HG02870 (cell line): ENCODE data around the gene ZFYVE19.
A peak's percentile ranks its signal among the peaks of the same experiment; 100 is the strongest.
"Not testable (repeated sequence)": the region's sequence is repeated elsewhere in the genome, so short reads cannot be mapped to it uniquely, and the experiment has no call there.

Experiments used
- ATAC-seq: cut with Tn5 transposase; IDR thresholded peaks from one replicate; pipeline ENCODE4 v1.9.1; 2021; ENCODE audit warnings: mild to moderate bottlenecking, moderate library complexity; ENCODE audit not compliant: unreplicated experiment

The ZFYVE19 gene

DNA sequence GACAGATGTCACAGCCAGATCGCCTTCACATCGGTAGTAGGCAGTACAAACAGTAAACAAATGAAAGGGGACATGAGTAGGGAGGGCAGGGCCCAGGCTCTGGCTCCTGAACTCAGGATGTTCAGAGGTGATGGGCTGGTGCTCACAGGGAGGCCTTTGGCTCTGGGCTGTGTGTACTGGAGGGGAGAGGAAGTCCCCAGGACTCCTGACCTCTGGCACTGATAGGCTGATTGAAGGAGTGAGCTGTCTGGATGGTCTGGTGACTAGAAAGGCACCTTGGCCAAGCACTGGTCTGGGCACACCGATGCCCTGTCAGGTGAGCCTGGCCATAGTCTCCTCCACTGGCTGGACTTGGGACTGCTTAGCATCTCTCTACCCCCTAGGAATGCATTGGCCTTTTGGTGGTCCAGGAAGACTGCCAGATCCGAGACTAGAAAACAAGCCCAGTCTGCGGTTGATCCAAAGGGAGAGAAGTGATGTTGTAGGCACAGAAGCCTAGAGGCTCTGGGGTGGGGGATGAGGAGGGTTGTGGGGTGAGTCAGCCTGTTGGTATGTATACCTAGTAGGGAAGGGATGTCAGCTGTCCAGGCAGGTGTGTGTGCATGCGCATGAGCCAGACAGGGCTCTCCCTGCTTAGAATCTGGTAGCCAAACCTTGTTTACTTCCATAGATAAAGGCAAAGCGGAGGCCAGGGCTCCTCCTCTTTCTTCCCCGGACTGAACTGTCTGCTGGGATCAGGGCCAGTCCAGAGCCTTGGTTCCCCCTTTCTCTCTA is 38.8 kb downstream of the ZFYVE19 start:
- no peak for ATAC-seq

DNA sequence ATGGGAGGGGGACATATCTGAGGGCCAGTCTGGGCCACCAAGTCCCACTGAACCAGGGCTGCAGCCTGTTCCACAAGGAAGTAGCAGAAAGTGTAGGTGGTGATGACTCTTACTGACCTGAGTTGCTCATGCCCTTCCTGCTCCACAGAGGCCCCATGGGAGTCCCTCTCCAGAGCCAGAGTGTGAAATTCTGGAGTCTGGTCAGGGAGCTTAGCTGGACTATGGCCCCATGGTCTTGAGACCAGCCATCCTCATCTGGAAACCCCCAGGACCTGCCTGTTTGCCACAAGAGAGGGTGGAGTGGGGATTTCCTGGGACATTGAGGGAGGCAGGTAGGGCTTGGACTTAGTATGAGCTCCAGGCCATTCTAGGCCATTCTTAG is 39.9 kb downstream of the ZFYVE19 start:
- ATAC-seq = no peak

DNA sequence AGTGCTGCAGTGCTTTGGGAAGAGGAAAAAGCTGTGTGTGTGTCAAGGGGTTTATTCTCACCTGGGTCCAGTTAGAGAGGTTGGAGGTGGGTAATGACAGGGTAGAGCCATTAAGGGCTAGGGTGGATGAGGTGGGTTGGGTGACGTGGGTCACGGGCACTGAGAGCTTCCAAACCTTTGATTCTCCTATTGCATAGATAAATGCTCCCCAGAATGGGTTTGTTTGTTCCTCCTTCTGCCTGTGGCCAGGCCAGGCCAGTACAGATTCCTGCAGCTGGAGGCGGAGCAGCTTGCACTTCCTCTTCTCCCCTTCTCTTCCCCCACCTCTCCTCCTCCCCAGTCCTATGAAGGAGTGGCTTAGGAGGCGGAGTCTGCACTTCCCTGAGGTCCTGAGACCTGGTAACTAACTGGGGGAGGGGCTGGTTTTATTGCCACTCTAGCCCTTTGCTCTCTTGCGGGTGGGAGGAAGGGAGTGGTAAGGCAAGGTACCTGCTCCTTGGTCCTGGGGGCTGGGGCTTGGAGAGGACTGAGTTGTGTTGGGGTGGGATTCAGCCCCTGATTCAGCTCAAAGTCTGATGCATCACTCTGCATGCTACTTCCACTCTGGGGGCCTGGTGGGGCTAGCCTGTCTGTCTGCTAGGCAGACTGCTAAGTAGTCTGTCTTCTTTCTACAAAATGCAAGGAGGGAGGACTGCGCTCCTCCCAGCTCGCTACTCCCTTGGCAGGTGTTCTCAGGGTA is 40.5 kb downstream of the ZFYVE19 start:
- ATAC-seq = peak; percentile 61

DNA sequence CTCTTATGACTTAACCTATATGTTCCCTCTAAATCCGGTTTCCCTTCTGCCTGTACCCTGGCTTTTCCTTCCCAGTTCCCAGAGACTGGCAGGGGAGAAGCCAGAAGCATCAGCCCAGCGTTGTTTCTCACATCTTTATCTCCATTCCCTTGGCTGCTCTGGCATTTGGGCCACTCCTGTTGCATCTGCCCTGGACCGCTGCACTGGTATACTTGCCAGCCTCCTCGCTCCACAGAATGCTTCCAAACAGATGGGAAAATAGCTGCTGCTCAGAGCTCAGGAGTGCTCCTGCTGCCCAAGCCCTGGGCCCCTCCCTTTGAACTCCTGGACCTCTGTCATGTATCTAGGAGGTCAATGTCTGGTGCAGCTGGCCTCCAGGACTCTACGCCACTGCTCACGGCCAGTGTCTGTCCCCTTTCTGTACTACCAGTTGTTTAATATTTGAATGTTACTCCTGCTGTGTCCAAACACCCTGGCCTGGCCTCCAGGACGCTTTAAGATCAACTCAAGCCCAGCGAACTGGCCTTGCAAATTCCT is 43.8 kb downstream of the ZFYVE19 start:
- ATAC-seq = no peak

DNA sequence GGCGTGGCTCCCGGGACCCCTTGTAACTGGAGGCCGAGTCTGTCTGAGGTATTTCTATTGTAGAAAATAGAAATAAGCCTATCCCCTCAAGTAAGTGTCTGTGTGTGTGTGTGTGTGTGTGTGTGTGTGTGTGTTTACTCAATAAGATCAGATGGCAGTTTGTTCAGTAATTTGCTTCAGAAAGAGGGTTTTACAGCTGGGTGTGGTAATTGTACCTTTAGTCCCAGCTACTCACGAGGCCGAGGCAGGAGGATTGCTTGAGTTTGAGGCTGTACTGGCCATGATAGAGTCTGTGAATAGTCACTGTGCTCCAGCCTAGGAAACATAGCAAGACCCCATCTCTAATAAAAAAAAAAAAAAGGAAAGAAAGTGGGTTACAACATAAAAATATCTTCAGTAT is 45.6 kb downstream of the ZFYVE19 start:
- no peak for ATAC-seq

DNA sequence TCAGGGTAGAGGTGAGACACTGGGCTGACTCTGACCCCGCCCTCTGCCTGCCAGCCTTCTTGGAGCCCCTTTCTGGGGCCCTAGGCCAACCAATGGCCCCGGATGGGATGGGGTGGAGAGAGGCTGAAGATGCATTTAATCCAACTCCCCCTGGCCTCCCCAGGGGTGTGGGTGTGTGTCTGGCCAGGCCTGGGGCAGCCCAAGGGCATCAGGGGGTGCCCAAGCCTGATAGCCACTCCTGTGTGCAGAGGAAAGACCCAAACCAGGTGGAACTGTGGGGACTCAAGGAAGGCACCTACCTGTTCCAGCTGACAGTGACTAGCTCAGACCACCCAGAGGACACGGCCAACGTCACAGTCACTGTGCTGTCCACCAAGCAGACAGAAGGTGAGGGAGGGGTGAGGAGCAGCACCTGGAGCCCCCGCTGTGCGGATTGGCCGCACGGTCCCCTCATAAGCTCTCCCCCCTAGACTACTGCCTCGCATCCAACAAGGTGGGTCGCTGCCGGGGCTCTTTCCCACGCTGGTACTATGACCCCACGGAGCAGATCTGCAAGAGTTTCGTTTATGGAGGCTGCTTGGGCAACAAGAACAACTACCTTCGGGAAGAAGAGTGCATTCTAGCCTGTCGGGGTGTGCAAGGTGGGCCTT is 46.5 kb downstream of the ZFYVE19 start:
- no peak for ATAC-seq

DNA sequence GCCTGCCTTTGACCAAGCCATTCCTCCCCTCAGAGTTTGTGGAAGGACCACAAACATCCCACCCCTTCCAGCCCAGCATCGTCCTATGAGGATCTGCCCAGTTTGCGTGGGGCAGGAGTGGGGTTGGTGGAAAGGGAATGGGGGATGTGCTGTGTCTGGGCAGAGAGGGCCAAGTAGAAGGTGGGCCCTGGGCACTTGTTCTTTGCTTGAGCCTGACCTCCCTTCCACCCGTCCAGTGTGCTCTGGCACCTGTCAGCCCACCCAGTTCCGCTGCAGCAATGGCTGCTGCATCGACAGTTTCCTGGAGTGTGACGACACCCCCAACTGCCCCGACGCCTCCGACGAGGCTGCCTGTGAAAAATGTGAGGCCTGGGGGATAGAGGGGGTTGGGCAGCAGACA is 47.3 kb downstream of the ZFYVE19 start:
- no peak for ATAC-seq

DNA sequence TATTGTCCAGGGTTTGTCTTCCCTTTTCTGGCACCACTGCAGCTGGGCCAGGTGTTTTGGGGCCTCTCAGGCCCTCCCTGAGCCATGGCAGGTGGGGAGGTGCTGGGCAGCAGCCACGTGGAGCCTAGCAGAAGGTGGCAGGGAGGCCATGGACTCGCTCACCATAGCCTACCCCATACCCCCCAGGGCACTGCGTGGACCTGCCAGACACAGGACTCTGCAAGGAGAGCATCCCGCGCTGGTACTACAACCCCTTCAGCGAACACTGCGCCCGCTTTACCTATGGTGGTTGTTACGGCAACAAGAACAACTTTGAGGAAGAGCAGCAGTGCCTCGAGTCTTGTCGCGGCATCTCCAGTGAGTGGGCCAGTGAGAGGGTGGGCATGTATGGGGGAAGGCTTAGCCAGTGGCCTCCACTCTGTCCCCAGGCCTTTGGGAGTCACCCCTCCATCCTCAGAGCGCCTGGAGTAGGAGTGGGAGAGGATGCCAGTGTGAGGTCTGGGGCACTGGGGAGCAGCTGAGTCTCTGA is 48.9 kb downstream of the ZFYVE19 start:
- ATAC-seq = no peak

DNA sequence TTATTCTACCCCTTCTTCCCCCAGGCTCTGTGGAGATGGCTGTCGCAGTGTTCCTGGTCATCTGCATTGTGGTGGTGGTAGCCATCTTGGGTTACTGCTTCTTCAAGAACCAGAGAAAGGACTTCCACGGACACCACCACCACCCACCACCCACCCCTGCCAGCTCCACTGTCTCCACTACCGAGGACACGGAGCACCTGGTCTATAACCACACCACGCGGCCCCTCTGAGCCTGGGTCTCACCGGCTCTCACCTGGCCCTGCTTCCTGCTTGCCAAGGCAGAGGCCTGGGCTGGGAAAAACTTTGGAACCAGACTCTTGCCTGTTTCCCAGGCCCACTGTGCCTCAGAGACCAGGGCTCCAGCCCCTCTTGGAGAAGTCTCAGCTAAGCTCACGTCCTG is 49.9 kb downstream of the ZFYVE19 start:
- ATAC-seq = no peak

DNA sequence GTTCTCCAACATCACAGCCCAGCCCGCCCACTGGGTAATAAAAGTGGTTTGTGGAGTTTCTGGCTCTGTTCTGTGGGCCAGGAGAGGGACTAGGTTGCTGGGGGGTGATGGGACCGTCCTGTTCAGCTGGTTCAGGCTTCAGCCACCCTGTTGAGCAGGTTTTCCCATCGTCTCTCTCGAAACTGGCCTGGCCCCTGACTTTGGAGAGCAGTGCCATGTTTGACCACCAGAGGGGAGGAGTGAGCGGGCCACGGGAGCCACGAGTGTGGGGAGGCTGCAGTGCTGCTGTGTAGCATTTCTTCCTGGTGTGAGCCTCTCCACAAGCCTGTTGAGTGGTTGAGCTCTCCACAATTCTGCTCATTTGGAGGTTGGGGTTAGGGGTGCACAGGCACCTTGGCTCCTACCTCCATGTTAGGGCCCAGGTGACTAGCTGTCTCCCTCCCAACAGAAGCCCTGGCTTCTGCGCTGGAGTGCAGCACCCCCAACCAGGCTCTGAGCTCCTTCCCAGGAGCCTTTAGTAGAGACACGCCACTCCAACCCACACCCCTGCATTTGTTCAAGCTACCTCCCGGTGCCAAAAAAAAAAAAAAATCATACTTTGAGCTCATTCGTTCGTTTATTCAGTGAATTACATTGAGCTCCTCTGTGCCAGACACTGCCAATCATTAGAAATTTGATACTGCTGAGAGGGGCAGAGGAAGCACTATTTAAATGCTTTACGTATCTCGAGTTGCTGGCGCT is 50.9 kb downstream of the ZFYVE19 start:
- ATAC-seq = no peak

DNA sequence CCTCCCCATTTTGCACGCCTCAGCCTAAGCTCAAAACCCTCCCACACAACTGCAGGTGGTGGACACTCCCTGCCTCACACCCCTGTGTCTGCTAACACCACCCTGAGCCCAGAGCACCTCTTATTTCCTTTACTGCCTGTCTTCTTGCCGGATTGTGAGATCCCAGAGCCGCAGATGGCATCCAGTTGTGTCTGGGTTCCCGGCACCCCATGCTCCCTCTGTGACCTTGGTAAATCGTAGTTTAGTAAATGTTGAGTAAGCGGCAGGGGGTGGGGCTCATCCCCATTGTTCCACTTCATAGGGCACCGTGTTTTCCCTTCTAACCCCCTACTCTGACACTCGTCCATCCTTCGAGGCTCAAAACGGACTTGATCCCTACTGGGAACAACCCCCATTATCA is 51.8 kb downstream of the ZFYVE19 start:
- no peak for ATAC-seq

DNA sequence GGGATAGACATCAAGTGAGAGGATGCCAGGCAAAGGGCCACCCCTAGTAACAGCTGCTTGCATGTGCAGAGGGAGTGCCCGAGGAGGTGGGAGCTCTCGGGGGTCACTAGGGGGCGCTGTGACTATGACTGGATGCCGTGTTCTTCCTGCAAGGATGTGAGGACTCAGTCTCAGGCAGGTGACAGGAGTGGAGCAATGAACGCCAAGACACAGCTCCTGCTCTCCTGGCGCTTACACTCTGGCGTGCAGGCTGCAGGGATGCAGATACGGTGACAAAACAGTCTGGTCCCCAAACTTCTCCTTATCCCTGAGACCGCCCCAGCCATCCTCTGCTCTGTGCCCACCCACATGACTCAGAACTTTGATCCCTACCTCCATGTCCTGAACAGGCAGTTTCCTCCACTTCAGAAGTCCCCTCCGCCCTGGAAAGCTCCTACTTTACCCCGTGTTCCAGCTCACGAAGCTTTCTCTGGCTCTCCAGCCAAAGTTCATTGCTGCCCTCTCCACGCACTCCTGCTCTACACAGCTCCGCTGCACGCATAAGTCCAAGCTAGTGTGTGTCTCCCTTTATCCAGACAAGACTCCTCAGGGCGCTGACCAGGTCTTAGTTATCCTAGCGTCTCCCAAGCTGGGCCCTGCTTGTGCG is 52.4 kb downstream of the ZFYVE19 start:
- ATAC-seq = no peak

DNA sequence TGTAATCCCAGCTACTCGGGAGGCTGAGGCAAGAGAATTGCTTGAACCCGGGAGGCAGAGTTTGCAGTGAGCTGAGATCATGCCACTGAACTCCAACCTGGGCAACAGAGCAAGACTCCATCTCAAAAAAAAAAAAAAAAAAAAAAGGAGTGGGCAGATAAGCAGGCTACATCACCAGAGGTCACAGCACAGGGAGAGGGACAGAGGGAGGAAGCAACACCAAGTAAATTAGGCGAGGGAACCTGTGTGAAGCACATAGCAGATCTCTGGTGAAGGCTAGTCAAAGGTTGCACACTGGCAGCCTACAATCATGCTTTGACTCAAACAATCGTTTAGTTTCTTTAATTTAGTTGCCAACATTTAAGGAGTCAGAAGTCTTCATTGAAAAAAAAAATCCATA is 54.3 kb downstream of the ZFYVE19 start:
- not testable (repeated sequence) for ATAC-seq

DNA sequence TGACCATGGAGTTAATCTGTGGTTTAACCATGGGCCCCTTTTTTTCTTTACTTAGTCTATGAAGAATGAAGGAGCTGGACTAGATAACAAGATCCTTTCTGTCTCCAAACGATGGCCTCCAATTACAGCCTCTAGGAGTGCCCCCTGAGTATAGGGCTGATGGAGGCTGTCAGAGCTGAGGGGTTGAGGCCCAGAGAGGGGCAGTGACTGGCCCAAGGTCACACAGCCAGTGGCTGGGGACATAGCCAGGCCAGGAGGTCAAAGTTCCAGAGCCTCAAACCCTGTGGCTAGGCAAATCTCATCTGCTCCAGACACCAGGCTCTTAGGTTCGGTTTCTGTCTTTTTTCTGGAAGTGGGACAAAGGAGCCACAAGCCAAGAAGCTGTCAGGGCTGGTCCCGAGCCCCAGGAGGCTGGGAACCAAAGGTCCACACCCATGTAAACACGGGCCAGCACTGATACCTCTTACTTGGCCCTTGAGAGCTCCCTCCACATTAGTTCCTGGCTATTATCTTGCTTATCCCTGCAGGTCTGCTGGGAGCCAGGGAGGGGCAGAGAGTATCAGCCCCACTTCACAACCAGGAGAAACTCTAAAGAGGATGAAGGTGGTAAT is 56.9 kb downstream of the ZFYVE19 start:
- ATAC-seq = no peak
